OCI-LY1 (cell line): ENCODE measurements around the gene NTRK3.

Experiments
- CTCF ChIP-seq: fragments of 200-600 bp; sonication (generic), shearing (Covaris generic); IDR thresholded peaks from 2 replicates; pipeline ENCODE4 v1.5.1; 2017; ENCODE audit warnings: mild to moderate bottlenecking, antibody characterized with exemption, low read length, moderate library complexity, mixed read lengths
- EZH2 ChIP-seq: fragments of 200-600 bp; sonication (generic), shearing (Covaris generic); IDR thresholded peaks from 2 replicates; pipeline ENCODE4 v1.8.0; 2017; ENCODE audit warnings: borderline replicate concordance, mixed run types, mild to moderate bottlenecking, antibody characterized with exemption, low read length, moderate library complexity, mixed read lengths

GRCh38 chr15:88300861-88301260 is 44.3 kb upstream of the NTRK3 start:
- TF ChIP-seq CTCF (no peak), EZH2 (no peak)
